HFFc6 (cell line): ENCODE results near the gene GLTP. TPM values are rescaled to one million over a fixed set of nuclear protein-coding genes. Genes with fewer than 3 reads are reported as not detected.

Experiments used
- DNase-seq: peaks from one replicate; pipeline ENCODE4 v3.0.0-alpha.2; 2018
- H3K27ac Mint-ChIP-seq: 2 replicates; pipeline ENCODE4 v1.8.0; 2020; ENCODE audit warnings: mild to moderate bottlenecking, mixed read lengths
- H3K27me3 Mint-ChIP-seq: 2 replicates; pipeline ENCODE4 v1.8.0; 2021; ENCODE audit warnings: mild to moderate bottlenecking, moderate library complexity, mixed read lengths; ENCODE audit not compliant: insufficient read depth
- H3K36me3 Mint-ChIP-seq: 2 replicates; pipeline ENCODE4 v1.8.0; 2021; ENCODE audit warnings: low read depth, mixed read lengths
- H3K4me1 Mint-ChIP-seq: 2 replicates; pipeline ENCODE4 v1.8.0; 2020; ENCODE audit warnings: low read depth, mixed read lengths
- H3K4me3 Mint-ChIP-seq: 2 replicates; pipeline ENCODE4 v1.8.0; 2020; ENCODE audit warnings: mild to moderate bottlenecking, moderate library complexity, mixed read lengths
- H3K9me3 Mint-ChIP-seq: 2 replicates; pipeline ENCODE4 v1.8.0; 2020; ENCODE audit warnings: mild to moderate bottlenecking, mixed read lengths
- total RNA-seq, 6 experiments: library from RNA; stranded (reverse); fragmentation: NEBNext Ultra II Directional; extraction: Animal tissue kit (Norgen Biotek cat#: 25700); gene quantifications; 2 replicates in 1 of 6; 3 replicates in 5 of 6; pipeline ENCODE4 v1.2.3, GENCODE V29; 2021
- TF ChIP-seq, protein P1 (sequence below): fragments of 200-600 bp; sonication (generic); IDR thresholded peaks from 2 replicates; pipeline ENCODE4 v1.5.0; 2021; ENCODE audit warnings: antibody characterized with exemption, mild to moderate bottlenecking

Gene GLTP
- total RNA-seq, 6 experiments from 2014 or later: 77.4 to 87.9 (median 82.0) TPM

DNA sequence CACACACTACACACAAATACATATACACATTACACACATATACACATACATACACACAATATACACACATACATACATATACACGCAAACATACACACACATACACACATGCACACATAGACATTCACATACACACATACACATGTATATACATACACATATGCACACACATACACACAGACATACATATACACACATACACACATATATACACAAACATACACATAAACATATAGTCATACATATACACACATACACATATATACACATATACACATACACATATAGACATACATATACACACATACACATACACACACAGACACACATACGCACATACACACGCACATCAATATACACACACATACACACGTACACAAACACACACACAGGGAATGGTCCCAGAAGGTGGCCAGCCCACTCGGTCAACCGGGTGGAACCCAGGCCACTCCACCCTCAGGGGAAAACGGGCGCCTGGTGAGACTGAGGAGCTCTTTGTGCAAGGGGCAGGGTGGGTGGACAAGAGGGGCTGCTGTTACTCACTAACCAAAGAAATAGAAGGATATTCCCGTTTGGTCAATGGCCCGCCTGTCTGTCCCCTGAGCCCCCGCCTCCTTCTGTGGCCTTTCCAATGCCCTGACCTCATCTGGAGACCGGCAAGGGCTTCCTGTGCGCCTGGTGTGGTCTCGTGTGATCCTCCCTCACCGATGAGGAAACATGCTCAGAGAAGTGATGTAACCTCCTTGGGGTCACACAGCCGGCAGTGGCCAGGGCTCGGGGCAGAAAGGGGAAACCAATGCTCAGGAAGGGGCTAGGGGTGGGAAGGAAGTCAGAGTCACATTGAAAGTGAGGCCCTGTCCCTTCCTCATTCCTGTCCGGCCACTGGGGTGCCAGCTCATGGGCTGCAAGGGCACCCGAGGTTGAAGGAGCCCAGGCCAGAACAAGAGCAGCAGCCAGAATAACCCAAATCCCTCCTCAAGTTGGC, 52.5 kb downstream of the GLTP start:
- H3K27me3 Mint-ChIP-seq: peaks cover 4% of the 10 kb centered on the region; the same call in 1 of the 2 replicates
- TF ChIP-seq, protein P1, sequence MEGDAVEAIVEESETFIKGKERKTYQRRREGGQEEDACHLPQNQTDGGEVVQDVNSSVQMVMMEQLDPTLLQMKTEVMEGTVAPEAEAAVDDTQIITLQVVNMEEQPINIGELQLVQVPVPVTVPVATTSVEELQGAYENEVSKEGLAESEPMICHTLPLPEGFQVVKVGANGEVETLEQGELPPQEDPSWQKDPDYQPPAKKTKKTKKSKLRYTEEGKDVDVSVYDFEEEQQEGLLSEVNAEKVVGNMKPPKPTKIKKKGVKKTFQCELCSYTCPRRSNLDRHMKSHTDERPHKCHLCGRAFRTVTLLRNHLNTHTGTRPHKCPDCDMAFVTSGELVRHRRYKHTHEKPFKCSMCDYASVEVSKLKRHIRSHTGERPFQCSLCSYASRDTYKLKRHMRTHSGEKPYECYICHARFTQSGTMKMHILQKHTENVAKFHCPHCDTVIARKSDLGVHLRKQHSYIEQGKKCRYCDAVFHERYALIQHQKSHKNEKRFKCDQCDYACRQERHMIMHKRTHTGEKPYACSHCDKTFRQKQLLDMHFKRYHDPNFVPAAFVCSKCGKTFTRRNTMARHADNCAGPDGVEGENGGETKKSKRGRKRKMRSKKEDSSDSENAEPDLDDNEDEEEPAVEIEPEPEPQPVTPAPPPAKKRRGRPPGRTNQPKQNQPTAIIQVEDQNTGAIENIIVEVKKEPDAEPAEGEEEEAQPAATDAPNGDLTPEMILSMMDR: no peak
- no peaks in the 10 kb centered on the region for H3K4me1 Mint-ChIP-seq
- no peaks in the 10 kb centered on the region for H3K9me3 Mint-ChIP-seq
- DNase-seq: no peak
- no peak overlapping the region for H3K27ac Mint-ChIP-seq
- no peak overlapping the region for H3K4me3 Mint-ChIP-seq
- no peaks in the 10 kb centered on the region for H3K36me3 Mint-ChIP-seq

DNA sequence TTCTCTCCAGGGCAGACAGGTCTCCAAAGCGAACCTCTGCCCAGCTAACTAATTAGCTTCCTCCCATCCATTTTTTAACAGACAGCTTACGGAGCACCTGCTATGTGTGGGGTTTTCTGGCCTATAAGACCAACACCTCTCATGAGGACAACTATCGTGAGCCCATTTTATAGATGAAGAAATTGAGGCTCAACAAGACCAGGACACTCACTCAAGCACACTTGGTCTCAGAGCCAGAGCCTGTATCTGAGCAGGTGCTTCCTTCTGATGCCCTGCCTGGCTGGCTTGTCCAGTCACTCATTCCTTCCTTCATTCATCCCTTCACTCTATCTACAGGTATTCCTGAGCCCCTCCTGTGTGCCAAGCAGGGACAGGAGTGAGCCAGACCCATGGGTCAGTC, 53.3 kb downstream of the GLTP start:
- H3K9me3 Mint-ChIP-seq: no peaks in the 10 kb centered on the region
- TF ChIP-seq, protein P1: no peak
- H3K27me3 Mint-ChIP-seq: peaks cover 5% of the 10 kb centered on the region; the same call in 1 of the 2 replicates

DNA sequence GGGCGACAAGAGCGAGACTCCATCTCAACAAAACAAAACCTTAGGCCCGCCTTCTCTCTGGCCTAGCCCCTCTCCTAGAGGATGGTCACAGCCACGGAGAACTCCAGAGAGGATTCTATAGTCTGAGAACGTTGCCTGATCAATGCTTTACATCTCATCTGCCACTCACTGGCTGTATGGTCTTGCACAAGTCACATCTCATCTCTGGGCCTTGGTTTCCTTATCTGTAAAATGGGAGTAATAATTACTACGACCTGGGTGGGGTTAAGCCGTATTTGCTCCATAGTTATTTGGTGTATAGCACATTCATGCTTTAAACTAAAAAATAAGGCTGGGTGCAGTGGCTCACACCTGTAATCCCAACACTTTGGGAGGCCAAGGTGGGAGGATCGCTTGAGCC, 55.6 kb downstream of the GLTP start:
- no peak overlapping the region for H3K4me3 Mint-ChIP-seq
- H3K4me1 Mint-ChIP-seq: 0 out of 2 replicates have a peak, but pooled peaks cover 4% of the 10 kb centered on the region
- H3K9me3 Mint-ChIP-seq: no peaks in the 10 kb centered on the region
- no peaks in the 10 kb centered on the region for H3K36me3 Mint-ChIP-seq
- peaks cover 2% of the 10 kb centered on the region; the same call in 1 of the 2 replicates for H3K27me3 Mint-ChIP-seq
- H3K27ac Mint-ChIP-seq: no peak overlapping the region
- no peak for DNase-seq
- TF ChIP-seq, protein P1: no peak

More for the DNA sequence above, 53.3 kb downstream of the GLTP start:
- H3K4me1 Mint-ChIP-seq: 0 out of 2 replicates have a peak, but pooled peaks cover 4% of the 10 kb centered on the region
- H3K4me3 Mint-ChIP-seq: no peak overlapping the region
- no peaks in the 10 kb centered on the region for H3K36me3 Mint-ChIP-seq
- no peak for DNase-seq
- H3K27ac Mint-ChIP-seq: no peak overlapping the region

DNA sequence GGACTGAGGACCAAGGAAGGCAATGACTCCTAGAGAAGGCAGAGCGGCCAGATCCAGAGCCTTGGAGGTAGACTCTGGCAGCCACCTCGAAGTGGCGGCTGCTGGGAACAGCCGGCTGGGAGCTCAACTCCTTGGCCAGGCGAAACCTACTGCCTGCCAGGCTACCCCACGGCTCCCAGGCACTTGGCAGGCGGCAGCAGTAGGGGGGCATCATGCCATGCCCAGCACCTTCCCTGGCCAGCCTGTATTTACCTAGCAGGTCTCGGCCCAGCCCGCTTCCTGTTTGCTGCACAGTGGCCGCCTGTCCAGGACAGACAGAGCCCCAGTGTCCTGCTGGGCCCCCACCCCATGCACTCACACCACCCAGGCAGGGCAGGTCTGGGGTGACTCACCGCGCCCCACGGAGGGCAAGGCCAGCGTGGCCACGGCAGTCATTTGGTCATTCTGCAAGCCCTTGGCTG, 57.4 kb downstream of the GLTP start:
- peaks cover 16% of the 10 kb centered on the region for H3K4me1 Mint-ChIP-seq
- DNase-seq: no peak
- no peaks in the 10 kb centered on the region for H3K36me3 Mint-ChIP-seq
- H3K27me3 Mint-ChIP-seq: peaks cover 2% of the 10 kb centered on the region; the same call in 1 of the 2 replicates
- H3K9me3 Mint-ChIP-seq: no peaks in the 10 kb centered on the region
- TF ChIP-seq, protein P1: no peak
- no peak overlapping the region for H3K27ac Mint-ChIP-seq
- H3K4me3 Mint-ChIP-seq: no peak overlapping the region

- Mint-ChIP-seq H3K36me3 (no peaks in the 10 kb centered on the region), H3K27me3 (peaks cover 4% of the 10 kb centered on the region; the same call in 1 of the 2 replicates), H3K4me3 (no peak overlapping the region), H3K4me1 (peaks cover 16% of the 10 kb centered on the region), H3K9me3 (no peaks in the 10 kb centered on the region), H3K27ac (no peak overlapping the region)
- DNase-seq: no peak
- TF ChIP-seq, protein P1: no peak
These were observed 57.9 kb downstream of the GLTP start for GRCh38 chr12:109822416-109822815.
